ENCODE measurements around the gene ASPG. TPM values are rescaled to one million over a fixed set of nuclear protein-coding genes. Genes with fewer than 3 reads are reported as not detected.

ASPG gene
- total and polyA plus RNA-seq, 4 experiments from 2014 or later = not detected

DNA sequence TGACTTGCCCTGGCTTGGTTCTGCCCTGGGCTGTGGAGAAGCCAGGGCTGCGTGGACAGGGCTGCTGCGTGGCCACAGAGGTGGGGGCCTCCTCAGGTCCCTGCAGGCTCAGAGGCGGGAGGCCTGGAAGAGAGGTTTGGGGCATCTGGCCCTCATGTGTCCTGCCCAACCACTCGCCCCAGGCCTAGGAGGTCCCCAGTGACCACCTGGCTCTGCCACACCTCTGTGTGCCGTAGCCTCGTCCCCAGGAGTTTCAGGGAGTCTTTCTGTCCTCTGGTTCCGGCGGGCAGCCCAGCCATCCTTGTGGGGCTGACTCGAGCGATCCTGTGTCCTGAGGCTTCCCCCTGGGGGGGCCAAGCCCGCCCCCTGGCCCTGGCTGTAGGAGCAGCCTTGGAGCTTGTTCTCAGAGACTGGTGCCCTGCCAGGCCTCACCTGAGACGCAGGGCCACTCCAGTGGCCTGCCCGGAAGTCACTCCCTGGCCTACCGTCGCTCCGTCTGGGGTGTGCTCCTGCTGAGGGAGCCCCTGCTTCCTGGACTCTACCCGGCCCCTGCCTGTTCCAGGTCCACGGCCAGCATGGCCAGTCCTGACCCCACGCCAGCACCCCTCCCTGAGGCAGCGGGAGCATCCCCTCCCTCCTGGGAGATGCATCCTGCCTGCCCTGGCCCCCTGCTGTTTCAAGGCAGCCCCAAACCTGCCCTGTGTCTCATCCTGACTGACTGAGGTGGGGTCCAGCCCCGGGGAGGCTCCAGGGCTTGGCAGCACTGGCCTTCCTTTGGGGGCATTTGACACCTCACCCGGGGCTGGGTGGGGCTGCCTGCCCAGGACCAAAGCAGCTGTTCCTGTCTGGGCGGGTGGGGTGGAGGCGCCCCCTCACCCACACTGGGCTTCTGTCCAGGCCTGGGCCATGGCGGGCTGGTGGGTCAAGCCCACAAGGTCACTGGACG is 13.9 kb downstream of the ASPG start:
- Histone ChIP-seq H3K4me3 (ENCODE audit: low read length in 2 of 2) (no peak overlapping the region), H3K27ac (ENCODE audit: low read depth, low read length) (no peak overlapping the region), H3K4me1 (ENCODE audit: insufficient read depth, low read length) (peaks cover 4% of the 10 kb centered on the region), H3K36me3 (ENCODE audit: insufficient read depth, low read length) (no peaks in the 10 kb centered on the region), H3K9me3 (ENCODE audit: control insufficient read depth in 1 of 2, low read length in 2 of 2) (no peaks in the 10 kb centered on the region), H3K27me3 (ENCODE audit: insufficient read depth, low read length) (no peaks in the 10 kb centered on the region)
- DNase-seq = no peak
- Mint-ChIP-seq H3K4me3 (no peak overlapping the region), H3K27me3 (peaks cover 0 to 2% of the 10 kb centered on the region in 2 donors), H3K27ac (no peak overlapping the region), H3K9me3 (no peaks in the 10 kb centered on the region), H3K4me1 (peaks cover 3% of the 10 kb centered on the region in 4 donors), H3K36me3 (no peaks in the 10 kb centered on the region)
- POLR2A ChIA-PET (ENCODE audit: partially characterized antibody) = no interaction called here
- intact Hi-C loops (cut with micrococcal nuclease) = no loop called here
- CTCF ChIA-PET (ENCODE audit: partially characterized antibody) = no interaction called here

DNA sequence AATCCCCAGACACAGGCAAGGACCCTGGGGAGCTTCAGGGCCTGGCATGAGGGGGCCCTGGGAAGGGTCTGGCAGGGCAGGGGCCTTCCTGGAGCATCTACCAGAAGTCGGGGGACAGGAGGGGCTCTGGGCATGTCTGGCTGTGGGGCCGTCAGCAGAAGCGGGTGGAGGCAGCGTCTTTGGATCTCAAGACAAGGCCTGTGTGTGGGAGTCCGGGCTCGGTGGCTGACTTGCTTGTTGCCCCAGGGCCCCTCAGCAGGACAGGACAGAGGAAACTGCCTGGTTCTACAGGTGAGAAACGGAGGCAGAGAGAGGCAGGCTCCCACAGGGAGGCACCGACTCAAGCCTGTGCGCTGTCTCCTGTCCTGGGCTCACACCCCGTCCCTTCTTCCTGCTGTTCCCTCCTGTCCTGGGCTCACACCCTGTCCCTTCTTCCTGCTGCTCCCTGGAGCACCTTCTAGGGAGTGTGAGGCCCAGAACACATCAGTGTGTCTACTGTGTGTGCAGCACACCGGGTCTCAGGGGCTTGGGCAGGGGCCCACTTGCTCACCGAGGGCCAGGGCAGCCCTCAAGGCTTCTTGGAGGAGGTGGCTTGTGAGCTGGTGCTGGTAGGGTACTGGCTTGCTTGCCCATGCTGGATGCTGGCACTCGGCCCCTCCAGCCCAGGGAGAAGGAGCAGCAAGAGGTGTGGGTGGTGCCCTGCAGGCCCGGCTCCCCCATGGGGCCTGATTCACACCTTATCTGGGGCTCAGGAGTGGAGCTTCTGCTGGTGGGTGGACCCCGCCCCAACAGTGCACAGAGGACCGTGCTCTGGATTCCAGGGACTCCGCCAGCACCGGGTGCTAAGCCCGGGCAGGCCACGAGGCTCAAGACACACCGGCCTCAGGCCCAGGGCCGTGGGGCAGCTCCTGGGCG is 14.9 kb downstream of the ASPG start:
- no peaks in the 10 kb centered on the region for H3K36me3 Mint-ChIP-seq
- ChIA-PET POLR2A (ENCODE audit: partially characterized antibody) (no interaction called here), CTCF (ENCODE audit: partially characterized antibody) (no interaction called here)
- no peak for DNase-seq
- Histone ChIP-seq H3K36me3 (ENCODE audit: insufficient read depth, low read length) (no peaks in the 10 kb centered on the region), H3K27ac (ENCODE audit: low read depth, low read length) (no peak overlapping the region), H3K9me3 (ENCODE audit: control insufficient read depth in 1 of 2, low read length in 2 of 2) (no peaks in the 10 kb centered on the region), H3K4me3 (ENCODE audit: low read length in 2 of 2) (no peak overlapping the region), H3K4me1 (ENCODE audit: insufficient read depth, low read length) (no peaks in the 10 kb centered on the region), H3K27me3 (ENCODE audit: insufficient read depth, low read length) (no peaks in the 10 kb centered on the region)
- no peak overlapping the region for H3K27ac Mint-ChIP-seq
- H3K9me3 Mint-ChIP-seq = no peaks in the 10 kb centered on the region
- peaks cover 0 to 1% (median 0%) of the 10 kb centered on the region in 4 donors for H3K4me1 Mint-ChIP-seq
- H3K27me3 Mint-ChIP-seq = no peaks in the 10 kb centered on the region
- no peak overlapping the region for H3K4me3 Mint-ChIP-seq
- intact Hi-C loops (cut with micrococcal nuclease) = no loop called here

DNA sequence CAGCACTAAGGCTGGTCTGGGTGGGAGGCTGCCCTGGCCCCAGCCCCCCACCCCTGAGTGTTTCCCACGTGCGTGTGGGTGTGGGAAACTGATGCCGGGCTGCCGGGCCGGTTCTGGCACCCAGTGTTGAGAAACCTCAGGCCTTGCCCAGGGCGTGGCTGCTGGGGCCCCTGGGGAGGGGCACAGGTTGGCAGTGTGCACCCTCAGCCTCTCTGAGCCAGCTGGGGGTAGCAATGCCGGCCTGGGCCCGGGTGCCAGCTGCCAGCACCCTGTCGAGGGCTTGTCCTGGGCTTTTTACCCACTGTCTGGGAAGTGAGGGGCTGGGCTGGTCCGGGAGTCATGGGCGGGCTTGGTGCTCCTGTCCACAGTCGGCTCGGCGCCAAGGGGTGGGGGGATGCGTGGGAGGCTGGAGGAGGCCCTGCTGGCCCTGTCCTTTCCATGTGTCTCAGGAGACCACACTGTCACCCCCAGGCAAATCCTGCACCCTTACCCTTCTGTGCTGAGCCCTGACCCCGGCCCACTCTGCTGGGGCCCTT is 15.7 kb downstream of the ASPG start:
- ChIA-PET POLR2A (ENCODE audit: partially characterized antibody) (no interaction called here), CTCF (ENCODE audit: partially characterized antibody) (no interaction called here)
- Histone ChIP-seq H3K36me3 (ENCODE audit: insufficient read depth, low read length) (no peaks in the 10 kb centered on the region), H3K4me3 (ENCODE audit: low read length in 2 of 2) (no peak overlapping the region), H3K27me3 (ENCODE audit: insufficient read depth, low read length) (no peaks in the 10 kb centered on the region), H3K9me3 (ENCODE audit: control insufficient read depth in 1 of 2, low read length in 2 of 2) (no peaks in the 10 kb centered on the region), H3K27ac (ENCODE audit: low read depth, low read length) (no peak overlapping the region), H3K4me1 (ENCODE audit: insufficient read depth, low read length) (no peaks in the 10 kb centered on the region)
- Mint-ChIP-seq H3K27me3 (no peaks in the 10 kb centered on the region), H3K27ac (no peak overlapping the region), H3K9me3 (no peaks in the 10 kb centered on the region), H3K4me1 (no peaks in the 10 kb centered on the region), H3K36me3 (no peaks in the 10 kb centered on the region), H3K4me3 (no peak overlapping the region)
- DNase-seq = no peak
- intact Hi-C loops (cut with micrococcal nuclease) = no loop called here

DNA sequence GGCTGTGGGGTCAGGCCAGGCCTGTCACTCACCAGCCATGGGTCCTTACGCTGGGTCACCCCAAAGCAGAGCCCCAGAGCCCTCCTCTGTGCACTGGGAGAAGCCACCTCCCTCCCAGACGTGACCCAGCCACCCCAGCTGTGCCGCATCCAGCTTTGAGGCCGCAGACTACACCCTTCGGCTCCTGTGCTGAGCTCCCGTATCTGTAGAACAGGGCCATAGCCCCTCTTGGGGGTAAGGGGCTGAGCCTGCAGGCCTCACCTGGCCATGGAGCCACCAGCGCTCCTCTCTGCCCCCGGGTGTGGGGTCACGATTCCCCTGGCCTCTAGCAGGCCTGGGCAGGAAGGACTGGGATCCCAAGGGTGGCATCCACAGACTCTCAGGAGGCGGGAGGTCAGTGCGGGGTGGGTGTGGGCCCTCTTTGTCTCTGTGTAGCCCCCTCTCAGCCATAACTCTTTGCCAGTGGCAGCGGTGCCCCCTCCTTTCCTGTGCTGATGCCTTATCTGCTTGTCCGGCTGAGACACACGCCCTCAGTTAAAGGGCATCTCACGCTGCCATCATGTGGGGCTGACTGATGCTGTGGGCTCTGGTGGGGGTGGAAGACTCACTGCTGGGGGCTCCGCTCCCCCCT is 16.3 kb downstream of the ASPG start:
- no peak overlapping the region for H3K4me3 Mint-ChIP-seq
- no peak overlapping the region for H3K27ac Mint-ChIP-seq
- H3K36me3 Mint-ChIP-seq = no peaks in the 10 kb centered on the region
- no peaks in the 10 kb centered on the region for H3K27me3 ChIP-seq (ENCODE audit: insufficient read depth, low read length)
- H3K27me3 Mint-ChIP-seq = no peaks in the 10 kb centered on the region
- no peaks in the 10 kb centered on the region for H3K36me3 ChIP-seq (ENCODE audit: insufficient read depth, low read length)
- no peaks in the 10 kb centered on the region for H3K9me3 Mint-ChIP-seq
- intact Hi-C loops (cut with micrococcal nuclease) = no loop called here
- no peak overlapping the region for H3K4me3 ChIP-seq (ENCODE audit: low read length in 2 of 2)
- ChIA-PET POLR2A (ENCODE audit: partially characterized antibody) (no interaction called here), CTCF (ENCODE audit: partially characterized antibody) (no interaction called here)
- H3K9me3 ChIP-seq (ENCODE audit: control insufficient read depth in 1 of 2, low read length in 2 of 2) = no peaks in the 10 kb centered on the region
- no peak overlapping the region for H3K27ac ChIP-seq (ENCODE audit: low read depth, low read length)
- no peak for DNase-seq
- no peaks in the 10 kb centered on the region for H3K4me1 Mint-ChIP-seq
- H3K4me1 ChIP-seq (ENCODE audit: insufficient read depth, low read length) = no peaks in the 10 kb centered on the region

DNA sequence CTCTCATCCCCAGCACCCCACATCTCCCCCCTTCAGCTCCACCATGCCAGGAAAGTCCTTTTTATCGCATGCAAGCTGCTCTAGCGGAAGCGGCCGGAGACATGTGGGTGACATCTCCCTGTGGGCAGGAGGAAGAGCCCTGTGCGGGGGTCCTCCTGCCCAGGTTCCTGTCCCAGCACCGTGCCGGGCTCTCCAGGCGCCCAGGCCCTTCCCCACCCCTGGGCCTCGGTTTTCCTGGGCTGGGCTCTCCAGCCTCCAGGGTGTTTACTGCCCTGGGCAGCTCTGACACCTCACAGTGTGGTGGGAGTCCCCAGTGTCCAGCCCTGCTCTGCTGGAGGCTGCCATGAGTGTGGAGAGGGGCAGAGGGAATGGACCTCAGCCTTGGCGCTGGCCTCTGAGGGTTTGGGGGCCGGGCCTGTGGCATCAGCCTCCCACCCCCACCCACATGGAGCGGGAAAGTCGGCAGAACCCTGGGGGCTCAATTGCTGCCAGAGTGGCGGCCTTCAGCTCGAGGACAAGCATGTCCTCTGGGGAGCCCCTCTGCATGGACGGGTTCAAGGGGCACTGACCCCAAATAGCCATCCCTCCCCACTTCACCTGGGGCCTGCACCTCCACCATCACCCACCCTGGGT is 16.9 kb downstream of the ASPG start:
- Mint-ChIP-seq H3K9me3 (no peaks in the 10 kb centered on the region), H3K27ac (no peak overlapping the region), H3K4me3 (no peak overlapping the region), H3K36me3 (no peaks in the 10 kb centered on the region), H3K27me3 (no peaks in the 10 kb centered on the region), H3K4me1 (no peaks in the 10 kb centered on the region)
- DNase-seq = no peak
- no peaks in the 10 kb centered on the region for H3K27me3 ChIP-seq (ENCODE audit: insufficient read depth, low read length)
- no peaks in the 10 kb centered on the region for H3K9me3 ChIP-seq (ENCODE audit: control insufficient read depth in 1 of 2, low read length in 2 of 2)
- no peaks in the 10 kb centered on the region for H3K36me3 ChIP-seq (ENCODE audit: insufficient read depth, low read length)
- H3K4me1 ChIP-seq (ENCODE audit: insufficient read depth, low read length) = no peaks in the 10 kb centered on the region
- POLR2A ChIA-PET (ENCODE audit: partially characterized antibody) = no interaction called here
- intact Hi-C loops (cut with micrococcal nuclease) = no loop called here
- CTCF ChIA-PET (ENCODE audit: partially characterized antibody) = no interaction called here
- no peak overlapping the region for H3K27ac ChIP-seq (ENCODE audit: low read depth, low read length)
- no peak overlapping the region for H3K4me3 ChIP-seq (ENCODE audit: low read length in 2 of 2)

DNA sequence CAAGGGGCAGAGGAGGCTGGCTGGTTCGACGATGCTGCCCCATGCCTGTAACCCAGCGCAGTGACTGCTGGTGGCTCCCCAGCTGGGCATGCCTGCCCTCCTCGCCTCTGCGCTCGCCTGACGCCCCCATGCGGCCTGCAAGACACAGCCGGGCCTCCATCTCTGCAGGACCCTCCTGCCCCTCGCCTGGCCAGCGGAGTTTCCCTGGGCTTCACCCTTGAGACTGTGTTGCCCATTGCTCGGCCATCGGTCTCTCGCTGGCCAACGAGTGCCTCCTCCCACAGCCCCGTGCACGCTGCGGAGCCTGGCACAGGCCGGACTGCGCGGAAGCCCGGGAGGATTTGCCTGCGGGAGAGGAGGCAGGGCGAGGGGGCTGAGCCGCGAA is 17.6 kb downstream of the ASPG start:
- intact Hi-C loops (cut with micrococcal nuclease) = no loop called here
- DNase-seq = no peak
- no peak overlapping the region for H3K27ac ChIP-seq (ENCODE audit: low read depth, low read length)
- no peaks in the 10 kb centered on the region for H3K9me3 Mint-ChIP-seq
- H3K27me3 Mint-ChIP-seq = no peaks in the 10 kb centered on the region
- H3K4me3 ChIP-seq (ENCODE audit: low read length in 2 of 2) = no peak overlapping the region
- POLR2A ChIA-PET (ENCODE audit: partially characterized antibody) = no interaction called here
- no peaks in the 10 kb centered on the region for H3K36me3 Mint-ChIP-seq
- H3K4me1 ChIP-seq (ENCODE audit: insufficient read depth, low read length) = no peaks in the 10 kb centered on the region
- H3K4me3 Mint-ChIP-seq = no peak overlapping the region
- CTCF ChIA-PET (ENCODE audit: partially characterized antibody) = no interaction called here
- H3K27ac Mint-ChIP-seq = no peak overlapping the region
- no peaks in the 10 kb centered on the region for H3K9me3 ChIP-seq (ENCODE audit: control insufficient read depth in 1 of 2, low read length in 2 of 2)
- no peaks in the 10 kb centered on the region for H3K27me3 ChIP-seq (ENCODE audit: insufficient read depth, low read length)
- no peaks in the 10 kb centered on the region for H3K36me3 ChIP-seq (ENCODE audit: insufficient read depth, low read length)
- H3K4me1 Mint-ChIP-seq = no peaks in the 10 kb centered on the region
